HG03469 (cell line): ENCODE results near the gene PTK7.

Experiments used
- ATAC-seq: cut with Tn5 transposase; IDR thresholded peaks from one replicate; pipeline ENCODE4 v1.9.1; 2021; ENCODE audit warnings: mild to moderate bottlenecking, moderate library complexity, moderate number of reproducible peaks; ENCODE audit not compliant: unreplicated experiment

PTK7 gene

DNA sequence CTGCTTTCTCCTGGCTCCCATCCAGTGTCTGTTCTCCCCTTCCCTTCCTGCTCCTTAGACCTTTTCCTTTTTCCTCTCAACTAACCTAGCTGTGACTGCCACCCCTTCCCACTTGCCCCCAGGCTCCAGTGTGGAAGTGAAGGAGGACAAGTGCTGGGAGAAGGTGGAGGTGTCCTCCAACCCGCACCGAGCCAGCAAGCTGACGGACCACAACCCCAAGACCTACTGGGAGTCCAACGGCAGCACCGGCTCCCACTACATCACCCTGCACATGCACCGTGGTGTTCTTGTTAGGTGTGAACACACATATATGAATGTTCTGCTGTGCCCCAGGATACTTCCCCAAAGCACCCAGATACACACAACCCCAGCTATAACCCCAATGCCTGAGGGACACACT, 124.4 kb downstream of the PTK7 start:
- ATAC-seq: no peak

DNA sequence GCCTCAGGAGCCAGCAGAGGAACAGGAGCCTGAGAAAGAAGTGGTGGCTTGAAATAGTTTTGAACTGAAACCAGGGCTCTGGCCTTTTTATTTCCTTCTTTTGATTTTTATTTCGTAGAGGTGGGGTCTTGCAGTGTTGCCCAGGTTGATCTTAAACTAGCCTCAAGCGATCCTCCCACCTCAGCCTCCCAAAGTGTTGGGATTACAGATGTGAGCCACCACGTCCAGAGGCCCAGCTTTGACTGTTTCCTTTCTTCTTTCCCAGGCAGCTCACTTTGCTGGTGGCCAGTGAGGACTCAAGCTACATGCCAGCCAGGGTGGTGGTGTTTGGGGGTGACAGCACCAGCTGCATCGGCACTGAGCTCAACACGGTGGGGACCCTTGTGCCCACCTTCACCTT, 126.3 kb downstream of the PTK7 start:
- ATAC-seq: no peak

DNA sequence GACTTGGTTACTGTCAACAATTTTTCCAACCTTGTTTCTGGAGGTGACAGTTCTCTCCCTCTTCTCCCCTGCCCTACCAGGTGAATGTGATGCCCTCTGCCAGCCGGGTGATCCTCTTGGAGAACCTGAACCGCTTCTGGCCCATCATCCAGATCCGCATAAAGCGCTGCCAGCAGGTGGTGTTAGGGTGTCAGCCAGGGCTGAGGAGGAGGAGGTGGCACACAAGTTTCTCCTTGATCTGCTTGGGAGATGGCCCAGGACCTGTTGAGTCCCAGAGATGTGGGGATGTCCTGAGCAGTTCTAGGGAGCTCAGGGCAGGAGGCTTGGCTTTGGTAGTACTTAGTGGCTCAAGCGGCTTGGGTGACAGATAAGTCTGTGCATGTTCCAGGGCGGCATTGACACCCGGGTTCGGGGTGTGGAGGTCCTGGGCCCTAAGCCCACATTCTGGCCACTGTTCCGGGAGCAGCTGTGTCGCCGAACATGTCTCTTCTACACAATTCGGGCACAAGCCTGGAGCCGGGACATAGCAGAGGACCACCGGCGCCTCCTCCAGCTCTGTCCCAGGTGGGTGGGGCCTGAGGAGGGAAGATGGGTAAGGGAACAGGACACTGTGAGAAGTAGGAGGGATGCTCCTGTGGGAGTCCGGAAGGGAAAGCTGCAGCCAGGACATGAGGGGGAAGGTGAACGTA, 127.1 kb downstream of the PTK7 start:
- ATAC-seq: no peak

DNA sequence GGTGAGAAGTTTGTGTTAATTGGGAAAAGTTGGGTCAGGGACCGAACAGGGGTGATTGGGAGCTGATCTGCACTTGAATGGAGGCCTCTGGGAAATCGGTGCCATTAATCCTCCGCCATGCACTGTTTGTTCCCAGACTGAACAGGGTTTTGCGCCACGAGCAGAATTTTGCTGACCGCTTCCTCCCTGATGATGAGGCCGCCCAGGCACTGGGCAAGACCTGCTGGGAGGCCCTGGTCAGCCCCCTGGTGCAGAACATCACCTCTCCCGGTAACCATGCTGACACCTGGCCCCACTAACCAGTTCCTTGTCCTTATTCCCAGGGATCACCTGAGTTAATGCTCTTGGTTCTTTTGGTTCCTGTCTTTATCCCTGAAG, 127.6 kb downstream of the PTK7 start:
- no peak for ATAC-seq

DNA sequence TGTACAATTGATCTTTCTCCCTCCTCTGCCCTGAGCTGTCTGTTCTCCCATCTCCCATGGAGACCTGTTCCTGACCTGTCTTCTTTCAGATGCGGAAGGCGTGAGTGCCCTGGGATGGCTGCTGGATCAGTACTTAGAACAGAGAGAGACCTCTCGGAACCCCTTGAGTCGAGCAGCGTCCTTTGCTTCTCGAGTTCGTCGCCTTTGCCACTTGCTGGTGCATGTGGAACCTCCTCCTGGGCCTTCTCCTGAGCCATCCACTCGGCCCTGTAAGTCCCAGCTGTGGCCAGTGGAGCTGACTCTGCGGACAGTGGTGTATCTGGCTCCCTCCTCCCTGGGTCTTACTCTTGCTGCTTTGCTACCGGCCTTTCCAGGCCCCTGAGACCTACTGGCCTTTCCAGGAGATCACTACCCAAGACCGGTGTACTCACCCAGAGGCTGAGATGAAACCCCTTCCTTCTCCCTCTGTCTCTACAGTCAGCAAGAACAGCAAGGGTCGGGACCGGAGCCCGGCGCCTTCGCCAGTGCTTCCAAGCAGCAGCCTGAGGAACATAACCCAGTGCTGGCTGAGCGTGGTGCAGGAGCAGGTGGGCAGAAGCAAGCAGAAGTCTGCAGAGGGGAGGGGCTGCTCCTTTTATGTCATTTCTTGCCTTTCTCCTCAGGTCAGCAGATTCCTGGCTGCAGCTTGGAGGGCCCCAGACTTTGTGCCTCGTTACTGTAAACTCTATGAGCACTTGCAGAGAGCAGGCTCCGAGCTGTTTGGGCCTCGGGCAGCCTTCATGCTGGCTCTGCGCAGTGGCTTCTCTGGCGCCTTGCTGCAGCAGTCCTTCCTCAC, 128.4 kb downstream of the PTK7 start:
- ATAC-seq: no peak

DNA sequence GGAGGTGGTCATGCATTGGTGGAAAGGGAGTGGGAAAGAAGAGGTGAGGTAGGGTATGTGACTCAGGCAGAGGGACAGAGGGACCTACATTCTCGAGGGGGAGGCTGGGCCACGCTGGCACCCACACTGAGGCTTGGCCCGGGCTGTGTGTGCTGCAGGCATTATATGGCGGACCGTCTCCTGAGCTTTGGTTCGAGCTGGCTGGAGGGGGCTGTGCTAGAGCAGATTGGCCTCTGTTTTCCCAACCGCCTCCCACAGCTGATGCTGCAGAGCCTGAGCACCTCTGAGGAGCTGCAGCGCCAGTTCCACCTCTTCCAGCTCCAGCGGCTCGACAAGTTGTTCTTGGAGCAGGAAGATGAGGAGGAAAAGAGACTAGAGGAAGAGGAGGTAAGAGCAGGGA, 129.7 kb downstream of the PTK7 start:
- ATAC-seq: no peak

DNA sequence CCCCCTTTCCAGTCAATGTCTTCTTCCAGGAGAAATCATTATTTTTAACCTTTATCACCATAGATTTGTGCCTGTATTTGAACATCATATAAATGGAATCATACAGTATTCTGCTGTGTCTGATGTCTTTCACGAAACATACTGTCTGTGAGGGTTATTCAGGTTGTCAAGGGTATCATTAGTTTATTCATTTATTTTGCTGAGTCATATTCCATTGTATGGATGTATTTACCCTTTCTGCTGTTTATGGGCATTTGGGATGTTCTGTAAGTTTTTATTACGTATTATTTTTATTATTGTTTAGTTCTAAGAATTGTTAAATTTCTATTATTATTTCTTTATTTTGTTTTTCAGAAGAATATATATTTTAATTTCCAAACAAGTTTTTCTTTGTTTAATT, 131.2 kb downstream of the PTK7 start:
- no peak for ATAC-seq
